Stimulated activated CD4-positive, alpha-beta T cell treated with anti-CD3 and anti-CD28 coated beads, Interleukin-1b, Interleukin-23, amount 100 ng/mL, for 1 hour (primary cell): ENCODE results near the gene PCSK4.
"Not testable (repeated sequence)": the region's sequence is repeated elsewhere in the genome, so short reads cannot be mapped to it uniquely, and the experiment has no call there.

Experiments used
- DNase-seq, 2 donors: peaks; one replicate each; pipeline ENCODE4 v3.0.0-alpha.2; 2020; ENCODE audit warnings: low read depth in 2 of 2

PCSK4 gene

GRCh38 chr19:1522061-1522460 lies 31.9 kb upstream of the PCSK4 start:
- no peak for DNase-seq

GRCh38 chr19:1521636-1522035 lies 31.5 kb upstream of the PCSK4 start:
- no peak for DNase-seq

GRCh38 chr19:1520203-1520780 lies 30.1 kb upstream of the PCSK4 start:
- no peak for DNase-seq

- DNase-seq = not testable (repeated sequence)
Observed at GRCh38 chr19:1519802-1520201, 29.7 kb upstream of the PCSK4 start.

- no peak for DNase-seq
Observed at GRCh38 chr19:1518471-1518870, 28.3 kb upstream of the PCSK4 start.

- no peak for DNase-seq
Observed at GRCh38 chr19:1516395-1516753, 26.2 kb upstream of the PCSK4 start.

- no peak for DNase-seq
Observed at GRCh38 chr19:1514986-1515721, 25.0 kb upstream of the PCSK4 start.

- no peak for DNase-seq
Observed at GRCh38 chr19:1514295-1514661, 24.1 kb upstream of the PCSK4 start.

- DNase-seq = peak; percentile 34 to 50
Observed at GRCh38 chr19:1513499-1514294, 23.5 kb upstream of the PCSK4 start.

GRCh38 chr19:1512671-1513498 lies 22.7 kb upstream of the PCSK4 start, which contains the start of gene ADAMTSL5:
TSS of gene ADAMTSL5 (minus strand) at chr19:1513019. CDS start at chr19:1510943, 2,076 bp downstream.
- DNase-seq = peak; percentile 16 to 32

- DNase-seq = no peak
Observed at GRCh38 chr19:1511318-1512317, 21.5 kb upstream of the PCSK4 start.

- DNase-seq = no peak
Observed at GRCh38 chr19:1510807-1511206, 20.7 kb upstream of the PCSK4 start.

- DNase-seq = no peak
Observed at GRCh38 chr19:1510442-1510806, 20.3 kb upstream of the PCSK4 start.

GRCh38 chr19:1509602-1510441 lies 19.7 kb upstream of the PCSK4 start:
- no peak for DNase-seq

GRCh38 chr19:1508507-1508856 lies 18.3 kb upstream of the PCSK4 start:
- DNase-seq = no peak

GRCh38 chr19:1507763-1508506 lies 17.8 kb upstream of the PCSK4 start:
- peak; percentile 84 to 85 for DNase-seq

GRCh38 chr19:1507192-1507660 lies 17.1 kb upstream of the PCSK4 start:
- DNase-seq = no peak

- DNase-seq = no peak
Observed at GRCh38 chr19:1505991-1506881, 16.1 kb upstream of the PCSK4 start.
